GM18870 (cell line): ENCODE measurements around the gene FBXL4.
A peak's percentile ranks its signal among the peaks of the same experiment; 100 is the strongest.

Source experiments
- ATAC-seq: cut with Tn5 transposase; IDR thresholded peaks from one replicate; pipeline ENCODE4 v1.9.1; 2021; ENCODE audit warnings: moderate library complexity; ENCODE audit not compliant: unreplicated experiment

FBXL4 gene

GRCh38 chr6:98887650-98888049, 60.1 kb downstream of the FBXL4 start:
- no peak for ATAC-seq

GRCh38 chr6:98885330-98885729, 62.4 kb downstream of the FBXL4 start:
- ATAC-seq: no peak

GRCh38 chr6:98880486-98880885, 67.3 kb downstream of the FBXL4 start:
- peak; percentile 92 for ATAC-seq

- ATAC-seq: no peak
Measured at GRCh38 chr6:98877250-98877649, 70.5 kb downstream of the FBXL4 start.

GRCh38 chr6:98875375-98875774, 72.4 kb downstream of the FBXL4 start:
- ATAC-seq: no peak

GRCh38 chr6:98871821-98872220, 75.9 kb downstream of the FBXL4 start:
- ATAC-seq: no peak

- no peak for ATAC-seq
Measured at GRCh38 chr6:98871057-98871456, 76.7 kb downstream of the FBXL4 start.

- ATAC-seq: no peak
Measured at GRCh38 chr6:98864497-98864896, 83.2 kb downstream of the FBXL4 start.

- no peak for ATAC-seq
Measured at GRCh38 chr6:98848539-98849242, 99.1 kb downstream of the FBXL4 start.

- ATAC-seq: peak; percentile 29
Measured at GRCh38 chr6:98847779-98848538, 99.8 kb downstream of the FBXL4 start.

- no peak for ATAC-seq
Measured at GRCh38 chr6:98847416-98847778, 100.3 kb downstream of the FBXL4 start.

- no peak for ATAC-seq
Measured at GRCh38 chr6:98846021-98846380, 101.7 kb downstream of the FBXL4 start.

GRCh38 chr6:98845211-98846020, 102.3 kb downstream of the FBXL4 start:
- peak; percentile 54 for ATAC-seq

GRCh38 chr6:98844244-98845210, 103.2 kb downstream of the FBXL4 start:
- ATAC-seq: no peak

GRCh38 chr6:98843271-98844243, 104.2 kb downstream of the FBXL4 start:
- no peak for ATAC-seq

GRCh38 chr6:98842342-98843180, 105.2 kb downstream of the FBXL4 start:
- no peak for ATAC-seq

GRCh38 chr6:98841621-98842341, 106.0 kb downstream of the FBXL4 start:
- ATAC-seq: no peak

- no peak for ATAC-seq
Measured at GRCh38 chr6:98840996-98841513, 106.7 kb downstream of the FBXL4 start.
